Panc1 (cell line): ENCODE measurements around the gene LIN7B. TPM values are rescaled to one million over a fixed set of nuclear protein-coding genes. Genes with fewer than 3 reads are reported as not detected.

Experiments
- ATAC-seq: fragments of 200-7000 bp; cut with Tn5 transposase; 2 replicates; pipeline ENCODE4 v1.9.1; 2020; ENCODE audit warnings: mild to moderate bottlenecking, moderate library complexity
- BruUV-seq: library from RNA; stranded (reverse); fragments of 400-500 nt; replicated peaks from 2 replicates; lab custom pipeline; 2021; lab: Mats Ljungman, UMichigan
- CTCF ChIA-PET: fragments of 300-600 bp; sonication (Branson Sonifier 250); formaldehyde crosslinking; loops from one replicate; lab custom pipeline; 2022; ENCODE audit warnings: antibody characterized with exemption; lab: Charles Lee
- POLR2A ChIA-PET: fragments of 300-600 bp; sonication (Branson Sonifier 250); formaldehyde crosslinking; loops from one replicate; lab custom pipeline; 2022; ENCODE audit warnings: antibody characterized with exemption; lab: Charles Lee
- DNase-seq: peaks from one replicate; pipeline ENCODE4 v3.0.0-alpha.2; 2010; ENCODE audit warnings: low read depth, low spot score
- H3K27ac ChIP-seq: 2 replicates; pipeline ENCODE4 v1.5.1; 2011; ENCODE audit warnings: mild to moderate bottlenecking, low read length, inconsistent platforms
- H3K27me3 ChIP-seq: fragments of 200-500 bp; sonication (Bioruptor generic); 2 replicates; pipeline ENCODE4 v1.6.0; 2014; ENCODE audit warnings: low read length, inconsistent platforms; ENCODE audit not compliant: control insufficient read depth, insufficient read depth
- H3K36me3 ChIP-seq: fragments of 200-500 bp; sonication (Bioruptor generic); 2 replicates; pipeline ENCODE4 v1.5.1; 2014; ENCODE audit warnings: inconsistent platforms, mild to moderate bottlenecking, low read length, moderate library complexity; ENCODE audit not compliant: control insufficient read depth, insufficient read depth
- H3K4me1 ChIP-seq: 2 replicates; pipeline ENCODE4 v1.5.1; 2011; ENCODE audit warnings: inconsistent platforms, mild to moderate bottlenecking, low read length, moderate library complexity; ENCODE audit not compliant: control insufficient read depth, insufficient read depth
- H3K4me3 ChIP-seq, 2 experiments: 2 replicates each; pipeline ENCODE4 v1.5.1; 2011 to 2012; ENCODE audit warnings: low read depth in 2 of 2, low read length in 2 of 2, mild to moderate bottlenecking in 2 of 2, inconsistent platforms in 1 of 2, moderate library complexity in 1 of 2
- H3K9me3 ChIP-seq: fragments of 200-500 bp; sonication (Bioruptor generic); 2 replicates; pipeline ENCODE4 v1.5.1; 2014; ENCODE audit warnings: low read depth, mild to moderate bottlenecking, inconsistent platforms, low read length, moderate library complexity; ENCODE audit not compliant: control insufficient read depth, insufficient read depth
- CTCF ChIP-seq: fragments of 450-650 bp; IDR thresholded peaks from 2 replicates; pipeline ENCODE4 v1.5.1; 2017; ENCODE audit warnings: mild to moderate bottlenecking
- POLR2AphosphoS5 ChIP-seq: IDR thresholded peaks from 2 replicates; pipeline ENCODE4 v1.6.1; 2012; ENCODE audit warnings: mild to moderate bottlenecking, low read depth, low read length, moderate library complexity
- REST ChIP-seq, 2 experiments: IDR thresholded peaks; 2 replicates each; pipeline ENCODE4 v1.6.1; 2011 to 2012; ENCODE audit warnings: low read depth in 2 of 2, control low read depth in 1 of 2, low read length in 1 of 2, mild to moderate bottlenecking in 1 of 2, moderate library complexity in 1 of 2; ENCODE audit not compliant: insufficient read depth in 1 of 2
- SIN3A ChIP-seq: IDR thresholded peaks from 2 replicates; pipeline ENCODE4 v1.6.1; 2012; ENCODE audit warnings: low read depth, mild to moderate bottlenecking, low read length, moderate library complexity, borderline replicate concordance; ENCODE audit not compliant: insufficient read depth
- TCF7L2 ChIP-seq: IDR thresholded peaks from 2 replicates; pipeline ENCODE4 v1.6.1; 2011; ENCODE audit warnings: mild to moderate bottlenecking, low read depth, low read length, inconsistent platforms
- in situ Hi-C: cut with HindIII; loops from 2 replicates; pipeline ENCODE4 v1.10.0; 2016; ENCODE audit warnings: low sequenced_read_pairs, low pct_unique_long_range_greater_than_20kb
- intact Hi-C: fragments of 100-400 bp; cut with micrococcal nuclease; formaldehyde crosslinking; loops from one replicate; pipeline ENCODE4 v1.10.0; 2022; ENCODE audit not compliant: unreplicated experiment
- total RNA-seq: library from RNA; stranded (reverse); gene quantifications from one replicate; pipeline ENCODE4 v1.2.1, GENCODE V29; 2021; ENCODE audit not compliant: unreplicated experiment

The LIN7B gene
- total RNA-seq, 1 experiment from 2014 or later, result 6.4 TPM

- Histone ChIP-seq H3K4me3 (peak overlapping the region; percentile 46 to 60), H3K27me3 (no peaks in the 10 kb centered on the region), H3K4me1 (peaks cover 11% of the 10 kb centered on the region), H3K27ac (no peak overlapping the region), H3K9me3 (no peaks in the 10 kb centered on the region), H3K36me3 (no peaks in the 10 kb centered on the region)
- intact Hi-C loops (no loop called here), in situ Hi-C loops (no loop called here)
- ATAC-seq (no peak), DNase-seq (no peak)
- no peak for TF ChIP-seq POLR2AphosphoS5
- no peak for TF ChIP-seq TCF7L2
- no peak for TF ChIP-seq CTCF
- no peak for TF ChIP-seq SIN3A
- TF ChIP-seq REST (IDR thresholded peaks at IDR 0.05; ENCODE audit: insufficient read depth in 1 of 2, low read depth in 2 of 2, low read length in 1 of 2), result no peak
- POLR2A ChIA-PET, result interaction anchor here (0.6 kb wide), 1 partner anchor 1541 kb away, joined by 5 read pairs; no protein-coding TSS in a partner anchor
- no TSS peak for BruUV-seq
- CTCF ChIA-PET, result interaction anchor here (0.6 to 1.9 kb wide), 8 partner anchors 13 to 212 kb away, joined by 3 to 6 read pairs (median 4); no protein-coding TSS in a partner anchor
Observed at GRCh38 chr19:49114630-49115363, 627 bp downstream of the LIN7B start.

- ChIA-PET CTCF (no interaction called here), POLR2A (no interaction called here)
- DNase-seq (no peak), ATAC-seq (no peak)
- no peaks in the 10 kb centered on the region for H3K9me3 ChIP-seq
- H3K4me3 ChIP-seq, result no peak overlapping the region
- BruUV-seq, result no TSS peak
- H3K4me1 ChIP-seq, result peaks cover 11% of the 10 kb centered on the region
- H3K27me3 ChIP-seq, result no peaks in the 10 kb centered on the region
- TF ChIP-seq TCF7L2, result no peak
- TF ChIP-seq REST (IDR thresholded peaks at IDR 0.05; ENCODE audit: insufficient read depth in 1 of 2, low read depth in 2 of 2, low read length in 1 of 2), result no peak
- no peak for TF ChIP-seq CTCF
- in situ Hi-C loops, result no loop called here
- intact Hi-C loops, result no loop called here
- no peaks in the 10 kb centered on the region for H3K36me3 ChIP-seq
- no peak overlapping the region for H3K27ac ChIP-seq
Observed at GRCh38 chr19:49116544-49116943, 2.4 kb downstream of the LIN7B start.
